ENCODE measurements around the gene CYRIA.

The CYRIA gene

GRCh38 chr2:16665748-16666448, at the start of gene CYRIA:
TSS of gene CYRIA (minus strand) at chr2:16665834. CDS start at chr2:16588119, 77,715 bp downstream.
- DNase-seq = peak; percentile 58 to 74

- no peak for DNase-seq
Observed at GRCh38 chr2:16713011-16713423, 47.4 kb upstream of the CYRIA start.

GRCh38 chr2:16709769-16710168, 44.1 kb upstream of the CYRIA start:
- no peak for DNase-seq

- DNase-seq = no peak
Observed at GRCh38 chr2:16708173-16708572, 42.5 kb upstream of the CYRIA start.

GRCh38 chr2:16707014-16707623, 41.5 kb upstream of the CYRIA start:
- DNase-seq = no peak

- DNase-seq = no peak
Observed at GRCh38 chr2:16700551-16701259, 35.1 kb upstream of the CYRIA start.

GRCh38 chr2:16693854-16694253, 28.2 kb upstream of the CYRIA start:
- no peak for DNase-seq

- no peak for DNase-seq
Observed at GRCh38 chr2:16691261-16691660, 25.6 kb upstream of the CYRIA start.

- no peak for DNase-seq
Observed at GRCh38 chr2:16687955-16688354, 22.3 kb upstream of the CYRIA start.

- DNase-seq = no peak
Observed at GRCh38 chr2:16687222-16687621, 21.6 kb upstream of the CYRIA start.

- no peak for DNase-seq
Observed at GRCh38 chr2:16686641-16687040, 21.0 kb upstream of the CYRIA start.

- no peak for DNase-seq
Observed at GRCh38 chr2:16685340-16685715, 19.7 kb upstream of the CYRIA start.

GRCh38 chr2:16684676-16685339, 19.2 kb upstream of the CYRIA start:
- DNase-seq = no peak

- DNase-seq = no peak
Observed at GRCh38 chr2:16683576-16683975, 17.9 kb upstream of the CYRIA start.

GRCh38 chr2:16682431-16683118, 16.9 kb upstream of the CYRIA start:
- no peak for DNase-seq

- no peak for DNase-seq
Observed at GRCh38 chr2:16680781-16681180, 15.1 kb upstream of the CYRIA start.

- DNase-seq = no peak
Observed at GRCh38 chr2:16680304-16680703, 14.7 kb upstream of the CYRIA start.

GRCh38 chr2:16678964-16679363, 13.3 kb upstream of the CYRIA start:
- DNase-seq = no peak

- no peak for DNase-seq
Observed at GRCh38 chr2:16677875-16678274, 12.2 kb upstream of the CYRIA start.

GRCh38 chr2:16675781-16676180, 10.1 kb upstream of the CYRIA start:
- no peak for DNase-seq

GRCh38 chr2:16674154-16674553, 8.5 kb upstream of the CYRIA start:
- no peak for DNase-seq

- no peak for DNase-seq
Observed at GRCh38 chr2:16671760-16672159, 6.1 kb upstream of the CYRIA start.

GRCh38 chr2:16669388-16669787, 3.8 kb upstream of the CYRIA start:
- DNase-seq = no peak

All from activated T-cell treated with anti-CD3 and anti-CD28 coated beads, Interleukin-2, amount 50 U/mL, for 48 hours (primary cell).